Gastroesophageal sphincter (tissue), 4 donors: ENCODE results near the gene TSPAN9. TPM values are rescaled to one million over a fixed set of nuclear protein-coding genes. Genes with fewer than 3 reads are reported as not detected.
A peak's percentile ranks its signal among the peaks of the same experiment; 100 is the strongest.

Experiments
- ATAC-seq: fragments of 150-250 bp; one replicate; pipeline ENCODE4 v1.9.1; 2016; ENCODE audit warnings: mild to moderate bottlenecking, moderate library complexity
- H3K27ac ChIP-seq, 4 donors: fragments of 200-600 bp; sonication (generic) in 3 of 4; 1 replicate in 3 of 4; 2 replicates in 1 of 4; pipeline ENCODE4 v1.5.1; 2016 to 2019
- H3K27me3 ChIP-seq: fragments of 200-600 bp; sonication (generic); one replicate; pipeline ENCODE4 v1.5.1; 2019
- H3K36me3 ChIP-seq, 2 donors: fragments of 200-600 bp; sonication (generic); one replicate each; pipeline ENCODE4 v1.5.1; 2019; ENCODE audit warnings: control low read depth in 1 of 2
- H3K4me1 ChIP-seq, 3 donors: fragments of 200-600 bp; sonication (generic); 1 replicate in 2 of 3; 2 replicates in 1 of 3; pipeline ENCODE4 v1.5.1; 2016 to 2019; ENCODE audit warnings: control low read depth in 2 of 3
- H3K4me3 ChIP-seq, 2 donors: fragments of 200-600 bp; sonication (generic); one replicate each; pipeline ENCODE4 v1.5.1; 2019; ENCODE audit warnings: mild to moderate bottlenecking in 1 of 2, moderate library complexity in 1 of 2
- H3K9me3 ChIP-seq, 3 donors: fragments of 200-600 bp; sonication (generic); one replicate each; pipeline ENCODE4 v1.5.1; 2017 to 2019; ENCODE audit warnings: control low read depth in 2 of 3
- EP300 ChIP-seq: sonication (generic); formaldehyde crosslinking; IDR thresholded peaks from one replicate; pipeline ENCODE4 v1.6.1; 2017; ENCODE audit warnings: antibody characterized with exemption, mild to moderate bottlenecking
- POLR2A ChIP-seq, 2 donors: fragments of 450-650 bp; IDR thresholded peaks; one replicate each; pipeline ENCODE4 v1.6.1; 2017; ENCODE audit warnings: antibody characterized with exemption in 2 of 2, mild to moderate bottlenecking in 2 of 2, moderate library complexity in 1 of 2
- POLR2AphosphoS5 ChIP-seq: sonication (generic); formaldehyde crosslinking; IDR thresholded peaks from one replicate; pipeline ENCODE4 v1.6.1; 2017; ENCODE audit warnings: antibody characterized with exemption
- WGBS, 2 donors: methylation state at CpG; one replicate each; pipeline ENCODE4 v1.1.5; 2018; ENCODE audit warnings: low coverage in 1 of 2; 5-methylcytosine and 5-hydroxymethylcytosine counted together
- total RNA-seq, 4 donors: library from RNA; depleted of rRNA; stranded (reverse); fragments of >200 nt; gene quantifications; one replicate each; pipeline ENCODE4 v1.1.0, GENCODE V29; 2016
- TF ChIP-seq, protein P1 (sequence below), 4 experiments: fragments of 200-600 bp in 2 of 4; fragments of 450-650 bp in 2 of 4; sonication (generic) in 1 of 4; IDR thresholded peaks; one replicate each; pipeline ENCODE4 v1.5.1; 2017 to 2019; ENCODE audit warnings: antibody characterized with exemption in 4 of 4, mild to moderate bottlenecking in 2 of 4, moderate library complexity in 2 of 4

The TSPAN9 gene
- total RNA-seq, 4 donors from 2014 or later = 19.5 to 30.2 (median 26.0) TPM

DNA sequence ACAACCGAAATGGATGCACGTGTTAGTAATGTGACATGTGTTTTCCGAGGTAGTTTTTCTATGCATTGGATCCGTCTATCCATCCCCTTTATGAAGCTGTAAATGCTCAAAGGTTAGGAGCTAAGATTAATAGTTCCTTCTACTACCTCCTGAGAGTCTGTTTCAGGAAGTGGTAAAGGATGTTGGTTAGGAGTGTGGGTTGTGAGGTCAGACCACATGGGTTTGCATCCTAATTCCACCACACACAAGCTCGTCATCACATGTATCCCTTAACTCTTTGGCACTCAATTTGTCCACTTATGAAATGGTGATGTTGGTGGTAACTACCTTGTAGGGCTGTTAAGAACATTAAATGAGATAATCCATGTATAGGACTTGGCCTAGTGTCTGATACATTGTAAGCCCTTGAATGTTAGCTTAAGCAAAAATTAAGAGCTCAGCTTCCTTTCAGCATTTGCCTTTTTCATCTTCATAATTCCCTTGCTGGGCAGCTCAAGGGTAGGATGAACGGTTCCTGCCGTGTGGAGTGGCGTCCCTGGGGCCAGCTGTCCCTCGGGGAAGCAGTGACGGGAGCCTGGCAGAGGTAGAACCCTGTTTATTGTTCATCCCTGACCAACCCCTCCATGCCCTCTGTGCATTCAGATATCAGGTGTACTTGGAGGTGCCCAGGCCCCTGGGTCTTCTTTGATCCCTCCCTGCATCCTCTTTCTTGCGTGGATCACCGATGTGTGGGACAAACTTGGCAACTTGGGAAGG, 52.3 kb downstream of the TSPAN9 start:
- H3K36me3 ChIP-seq = peaks cover 0 to 4% of the 10 kb centered on the region in 2 donors
- TF ChIP-seq POLR2A (IDR thresholded peaks at IDR 0.05) (no peak), POLR2AphosphoS5 (no peak), EP300 (no peak)
- TF ChIP-seq, protein P1, sequence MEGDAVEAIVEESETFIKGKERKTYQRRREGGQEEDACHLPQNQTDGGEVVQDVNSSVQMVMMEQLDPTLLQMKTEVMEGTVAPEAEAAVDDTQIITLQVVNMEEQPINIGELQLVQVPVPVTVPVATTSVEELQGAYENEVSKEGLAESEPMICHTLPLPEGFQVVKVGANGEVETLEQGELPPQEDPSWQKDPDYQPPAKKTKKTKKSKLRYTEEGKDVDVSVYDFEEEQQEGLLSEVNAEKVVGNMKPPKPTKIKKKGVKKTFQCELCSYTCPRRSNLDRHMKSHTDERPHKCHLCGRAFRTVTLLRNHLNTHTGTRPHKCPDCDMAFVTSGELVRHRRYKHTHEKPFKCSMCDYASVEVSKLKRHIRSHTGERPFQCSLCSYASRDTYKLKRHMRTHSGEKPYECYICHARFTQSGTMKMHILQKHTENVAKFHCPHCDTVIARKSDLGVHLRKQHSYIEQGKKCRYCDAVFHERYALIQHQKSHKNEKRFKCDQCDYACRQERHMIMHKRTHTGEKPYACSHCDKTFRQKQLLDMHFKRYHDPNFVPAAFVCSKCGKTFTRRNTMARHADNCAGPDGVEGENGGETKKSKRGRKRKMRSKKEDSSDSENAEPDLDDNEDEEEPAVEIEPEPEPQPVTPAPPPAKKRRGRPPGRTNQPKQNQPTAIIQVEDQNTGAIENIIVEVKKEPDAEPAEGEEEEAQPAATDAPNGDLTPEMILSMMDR (IDR thresholded peaks at IDR 0.05) = no peak
- peak overlapping the region in 1 of 4 donors; percentile 40 for H3K27ac ChIP-seq
- no peak overlapping the region for H3K4me3 ChIP-seq
- peaks cover 0 to 42% (median 16%) of the 10 kb centered on the region in 3 donors for H3K4me1 ChIP-seq
- H3K9me3 ChIP-seq = peaks cover 0 to 14% (median 0%) of the 10 kb centered on the region in 3 donors
- ATAC-seq = no peak
- WGBS, 2 donors = 53 to 75% methylated on average over 4 to 5 of the region's 12 CpGs
- no peaks in the 10 kb centered on the region for H3K27me3 ChIP-seq

DNA sequence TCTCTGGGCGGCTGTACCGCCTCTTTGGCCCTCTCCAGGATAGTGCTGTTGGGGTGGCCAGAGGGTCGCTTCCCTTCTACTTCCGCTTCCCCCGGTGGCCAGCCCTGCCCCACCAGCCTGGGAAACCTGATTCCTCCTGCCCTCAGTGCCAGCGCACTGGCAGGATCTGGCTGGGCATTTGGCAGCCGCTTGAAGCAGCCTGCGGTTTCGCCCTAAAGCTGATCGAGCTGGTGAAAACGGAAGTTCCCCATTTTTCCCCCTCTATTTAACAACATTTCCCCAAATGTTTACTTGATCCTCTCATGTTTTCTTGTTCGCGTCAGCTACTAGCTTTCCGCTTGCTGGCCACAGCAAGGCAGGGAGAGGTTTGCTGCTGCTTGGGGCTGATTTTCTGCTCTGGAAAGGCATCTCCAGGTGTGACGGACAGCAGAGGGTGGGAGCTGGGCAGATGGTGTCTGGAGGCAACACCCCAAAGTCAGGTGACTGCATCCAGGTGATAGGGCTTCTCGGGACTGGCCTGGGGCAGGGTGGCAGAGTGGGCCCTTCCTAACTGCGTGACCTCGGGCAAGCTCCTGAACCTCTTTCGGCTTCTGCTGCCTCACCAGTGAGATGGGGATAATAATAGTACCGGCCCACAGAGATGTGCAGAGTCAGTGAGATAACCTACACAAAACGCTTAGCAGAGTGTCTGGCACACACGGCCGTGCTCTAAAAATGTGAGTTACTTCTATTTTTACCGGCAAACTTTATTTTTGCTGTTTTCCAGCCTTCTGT, 53.1 kb downstream of the TSPAN9 start:
- peaks cover 0 to 7% (median 0%) of the 10 kb centered on the region in 3 donors for H3K9me3 ChIP-seq
- H3K4me3 ChIP-seq = no peak overlapping the region

DNA sequence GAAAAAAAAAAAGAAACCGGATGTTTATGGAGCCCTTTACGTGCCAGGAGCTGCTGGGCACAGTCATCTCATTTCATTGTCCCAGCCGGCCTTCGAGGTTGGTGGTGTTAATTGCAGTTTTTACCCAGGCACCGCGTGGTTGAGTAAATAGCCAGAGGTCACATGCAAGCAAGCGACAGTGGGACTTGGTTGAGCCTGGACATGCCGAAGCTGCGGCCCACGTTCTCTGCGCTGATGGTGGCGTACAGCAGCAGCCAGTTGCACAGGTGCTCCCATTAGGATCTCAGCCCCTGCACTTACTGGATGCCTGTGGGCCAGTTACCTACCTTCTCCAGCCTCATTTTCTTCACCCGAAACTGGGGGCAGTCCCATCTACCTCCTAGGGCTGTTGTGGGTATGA, 54.0 kb downstream of the TSPAN9 start:
- Histone ChIP-seq H3K27ac (no peak overlapping the region), H3K4me3 (no peak overlapping the region), H3K27me3 (no peaks in the 10 kb centered on the region), H3K9me3 (no peaks in the 10 kb centered on the region), H3K4me1 (peaks cover 0 to 51% (median 16%) of the 10 kb centered on the region in 3 donors), H3K36me3 (no peaks in the 10 kb centered on the region)
- 79% methylated on average over 12 of the region's 13 CpGs; no CpG with 5 or more reads in 1 of the 2 donors for WGBS, 2 donors
- TF ChIP-seq, protein P1 (IDR thresholded peaks at IDR 0.05) = no peak
- TF ChIP-seq EP300 (no peak), POLR2AphosphoS5 (no peak), POLR2A (IDR thresholded peaks at IDR 0.05) (no peak)
- no peak for ATAC-seq

More for the DNA sequence above, 53.1 kb downstream of the TSPAN9 start:
- H3K4me1 ChIP-seq = peaks cover 0 to 43% (median 16%) of the 10 kb centered on the region in 3 donors
- no peak for TF ChIP-seq POLR2A (IDR thresholded peaks at IDR 0.05)
- TF ChIP-seq, protein P1 (IDR thresholded peaks at IDR 0.05) = no peak
- TF ChIP-seq EP300 = no peak
- TF ChIP-seq POLR2AphosphoS5 = no peak
- H3K36me3 ChIP-seq = peaks cover 0 to 4% of the 10 kb centered on the region in 2 donors
- ATAC-seq = no peak
- WGBS, 2 donors = 62 to 82% methylated on average over 9 to 15 of the region's 24 CpGs
- peak overlapping the region in 1 of 4 donors; percentile 40 for H3K27ac ChIP-seq
- no peaks in the 10 kb centered on the region for H3K27me3 ChIP-seq

DNA sequence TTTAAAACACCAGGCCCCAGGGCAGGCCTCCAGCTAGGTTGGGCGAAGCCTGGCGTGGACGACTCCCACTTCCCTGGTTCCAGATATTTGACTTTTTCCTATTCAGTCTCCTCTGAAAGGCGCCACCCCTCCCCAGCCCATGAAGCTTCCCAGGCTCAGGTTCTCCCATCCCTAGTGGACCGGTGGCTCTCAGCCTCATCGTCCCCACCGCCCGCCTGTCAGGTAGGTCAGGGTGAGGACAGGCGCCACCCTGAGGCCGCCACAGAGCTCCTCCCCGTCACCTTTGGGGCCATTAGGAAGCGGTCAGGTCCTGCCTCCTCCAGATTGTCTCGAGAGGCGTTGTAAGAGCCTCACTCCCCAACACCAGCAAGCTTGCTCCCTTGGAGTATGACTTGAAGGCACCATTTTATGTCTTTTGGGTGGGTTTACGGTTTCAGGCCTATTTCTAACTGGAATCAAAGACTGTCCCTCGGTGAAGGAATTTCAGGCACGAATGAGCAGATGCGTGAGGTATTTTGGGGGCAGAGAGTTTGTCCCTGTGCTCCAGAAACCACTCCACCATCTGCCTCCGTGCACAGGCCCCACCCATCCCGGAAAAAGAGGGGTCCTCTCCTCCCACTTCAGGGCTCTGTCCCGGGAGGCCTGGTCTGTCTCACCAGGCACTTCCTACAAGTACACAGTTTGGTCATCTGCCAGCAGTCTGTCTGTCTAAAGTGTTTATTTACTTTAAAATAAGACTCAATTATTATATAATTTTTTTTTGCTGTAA, 55.6 kb downstream of the TSPAN9 start:
- peaks cover 0 to 66% (median 25%) of the 10 kb centered on the region in 3 donors for H3K4me1 ChIP-seq
- 47 to 70% methylated on average over 8 to 12 of the region's 21 CpGs for WGBS, 2 donors
- ATAC-seq = no peak

More for the DNA sequence above, 55.6 kb downstream of the TSPAN9 start:
- Histone ChIP-seq H3K9me3 (no peaks in the 10 kb centered on the region), H3K36me3 (no peaks in the 10 kb centered on the region), H3K27me3 (no peaks in the 10 kb centered on the region), H3K27ac (peak overlapping the region in 3 of 4 donors; percentile 32 to 51 (median 49)), H3K4me3 (no peak overlapping the region)
- TF ChIP-seq, protein P1 (IDR thresholded peaks at IDR 0.05) = no peak
- peak; percentile 62 for TF ChIP-seq POLR2AphosphoS5
